HuH-7 (cell line): ENCODE measurements around the gene CCR8.
"Not testable (repeated sequence)": the region's sequence is repeated elsewhere in the genome, so short reads cannot be mapped to it uniquely, and the experiment has no call there.

Experiments
- DNase-seq: peaks from one replicate; pipeline ENCODE4 v3.0.0; 2011; ENCODE audit warnings: low spot score

Gene CCR8

GRCh38 chr3:39315420-39315819 lies 14.1 kb upstream of the CCR8 start:
- DNase-seq = no peak

DNA sequence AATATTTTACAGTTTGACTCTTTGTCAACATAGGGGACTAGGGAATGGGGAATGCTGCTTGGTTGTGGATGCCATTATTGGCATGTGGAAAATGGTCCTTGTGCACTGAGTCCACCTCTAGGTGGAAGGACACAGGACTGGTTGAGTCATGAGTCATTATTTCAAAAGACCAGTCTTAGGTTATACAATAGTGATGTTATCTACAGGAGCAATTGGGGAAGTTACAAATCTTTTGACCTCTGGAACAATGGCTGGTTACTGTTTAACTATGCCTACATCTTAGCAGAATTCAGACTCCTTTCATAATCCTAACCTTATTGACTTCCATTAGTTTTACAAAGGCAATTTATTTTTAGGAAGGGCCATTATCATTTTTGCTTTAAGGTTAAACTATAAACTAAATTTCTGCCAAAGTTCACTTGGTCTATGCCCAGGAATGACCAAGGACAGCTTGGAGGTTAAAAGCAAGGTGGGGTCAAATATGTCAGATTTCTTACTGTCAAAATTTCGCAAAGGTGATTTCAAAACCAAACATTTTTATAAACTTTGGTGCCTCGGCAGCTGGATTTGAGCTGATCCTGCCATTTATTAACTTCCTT lies 11.8 kb upstream of the CCR8 start:
- peak; percentile 21 for DNase-seq

GRCh38 chr3:39318301-39318700 lies 11.2 kb upstream of the CCR8 start:
- DNase-seq = no peak

- no peak for DNase-seq
These were observed 10.3 kb upstream of the CCR8 start for GRCh38 chr3:39319249-39319648.

GRCh38 chr3:39321574-39321983 lies 7.9 kb upstream of the CCR8 start:
- DNase-seq = not testable (repeated sequence)

DNA sequence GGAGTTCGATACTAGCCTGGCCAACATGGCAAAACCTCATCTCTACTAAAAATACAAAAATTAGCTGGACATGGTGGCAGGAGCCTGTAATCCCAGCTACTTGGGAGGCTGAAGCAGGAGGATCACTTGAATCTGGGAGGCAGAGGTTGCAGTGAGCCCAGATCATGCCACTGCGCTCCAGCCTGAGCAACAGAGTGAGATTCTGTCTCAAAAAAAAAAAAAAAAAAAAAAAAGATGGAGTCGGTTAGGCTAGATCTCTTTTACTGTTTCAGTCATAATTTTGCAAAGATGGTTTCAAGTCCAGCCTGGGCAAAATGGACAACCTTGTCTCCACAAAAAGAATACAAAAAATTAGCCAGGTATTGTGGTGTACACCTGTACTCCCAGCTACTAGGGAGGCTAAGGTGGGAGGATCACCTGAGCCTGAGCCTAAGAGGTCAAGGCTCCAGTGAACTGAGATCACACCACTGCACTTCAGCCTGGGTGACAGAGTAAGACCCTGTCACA lies 7.2 kb upstream of the CCR8 start:
- not testable (repeated sequence) for DNase-seq

- no peak for DNase-seq
These were observed 6.6 kb upstream of the CCR8 start for GRCh38 chr3:39322936-39323335.

GRCh38 chr3:39323494-39323893 lies 6.0 kb upstream of the CCR8 start:
- DNase-seq = no peak

- no peak for DNase-seq
These were observed 4.3 kb upstream of the CCR8 start for GRCh38 chr3:39325236-39325635.

DNA sequence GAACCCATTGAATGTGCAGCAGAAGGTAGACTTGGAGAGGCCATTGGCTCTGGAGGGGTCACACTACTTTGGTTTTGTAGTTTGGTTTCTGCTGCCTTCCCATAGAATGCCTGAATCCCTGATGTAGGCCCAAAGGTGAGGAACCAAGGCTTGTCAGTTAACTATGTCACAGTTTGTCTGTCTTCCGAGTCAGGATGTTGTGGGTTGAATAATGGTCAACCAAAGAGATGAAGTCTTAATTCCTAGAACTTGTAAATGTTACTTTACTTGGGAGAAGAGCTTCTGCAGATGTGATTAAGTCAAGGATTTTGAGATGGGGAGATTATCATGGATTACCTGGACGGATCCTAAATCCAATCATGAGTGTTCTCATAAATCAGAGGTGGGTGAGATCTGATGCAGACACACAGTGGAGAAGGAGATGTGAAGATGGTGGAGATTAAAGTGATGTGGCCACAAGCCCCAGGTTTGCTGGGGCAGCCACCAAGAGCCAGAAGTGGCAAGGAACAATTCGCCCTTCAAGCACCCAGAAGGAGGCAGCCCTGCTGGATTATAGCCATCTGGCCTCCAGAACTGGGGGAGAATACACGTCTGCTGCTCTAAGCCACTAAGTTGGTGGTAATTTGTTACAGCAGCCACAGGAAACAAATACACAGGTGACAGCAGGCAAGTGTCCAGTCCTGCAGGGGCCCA lies 2.3 kb upstream of the CCR8 start:
- DNase-seq = no peak

DNA sequence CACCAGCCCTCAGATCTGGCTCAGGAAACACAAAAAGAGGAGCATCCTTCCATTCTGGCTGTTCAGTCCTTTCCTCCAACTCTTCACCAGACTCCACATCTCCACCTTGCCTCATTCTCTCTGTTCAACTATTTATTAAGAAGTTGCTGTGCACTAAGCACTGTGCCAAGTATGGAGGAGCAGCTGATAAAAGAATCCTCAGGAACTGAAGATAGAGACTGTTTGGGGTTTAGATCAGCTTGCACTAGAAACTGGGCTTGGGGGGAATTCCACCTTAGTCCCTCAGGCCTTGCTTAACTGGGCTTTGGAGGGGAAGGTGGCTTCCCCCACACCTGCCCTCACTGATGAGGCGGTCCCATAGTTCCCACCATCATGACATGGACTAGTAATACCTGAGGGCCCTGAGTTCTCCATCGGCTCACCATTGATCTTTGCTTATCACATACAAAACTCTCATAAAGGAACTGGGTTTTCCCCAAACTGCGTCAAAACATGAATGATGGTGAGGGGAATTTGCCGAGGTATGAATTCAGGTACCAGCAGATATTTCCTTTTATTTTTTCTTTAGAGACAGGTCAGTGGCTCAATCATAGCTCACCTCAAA lies 1.7 kb upstream of the CCR8 start:
- DNase-seq = no peak

DNA sequence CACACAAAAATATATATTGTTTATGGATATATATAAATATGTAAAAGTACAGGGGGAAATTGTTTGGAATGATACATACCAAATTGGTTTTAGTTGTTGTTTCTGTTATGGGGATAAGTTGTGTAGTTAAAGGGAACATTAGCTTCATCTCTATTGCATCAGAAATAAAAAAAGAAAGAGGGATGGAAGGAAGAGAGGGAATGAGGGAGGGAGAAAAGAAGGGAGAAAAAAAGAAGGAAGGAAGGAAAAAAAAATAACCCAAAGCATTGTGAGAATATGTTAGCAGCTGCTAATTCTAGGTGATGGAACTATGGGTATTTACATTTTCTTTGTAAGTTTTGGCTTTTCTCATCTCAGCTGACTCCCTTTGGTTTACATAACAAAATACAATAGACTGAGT lies 1.3 kb downstream of the CCR8 start:
- DNase-seq = no peak

GRCh38 chr3:39332525-39332924 lies 3.0 kb downstream of the CCR8 start:
- DNase-seq = no peak

- no peak for DNase-seq
These were observed 4.1 kb downstream of the CCR8 start for GRCh38 chr3:39333607-39334006.

DNA sequence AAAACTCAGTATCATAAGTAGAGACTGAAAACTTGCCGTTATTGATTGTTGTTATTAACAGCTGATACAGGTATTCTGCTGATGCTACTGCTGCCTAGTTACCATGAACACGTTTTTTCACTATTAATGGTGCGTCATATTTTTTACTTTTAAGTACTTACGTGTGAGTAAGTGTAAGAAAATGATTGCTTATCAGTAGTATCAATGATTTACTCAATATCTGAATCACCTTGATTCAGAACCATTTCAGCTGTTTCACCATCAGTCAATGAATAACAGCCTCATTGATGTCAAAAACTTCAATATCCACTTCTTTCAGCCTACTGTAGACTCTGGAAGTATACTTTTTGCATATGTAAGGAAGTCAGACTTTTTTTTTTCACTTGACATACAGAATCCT lies 4.7 kb downstream of the CCR8 start:
- DNase-seq = no peak

- DNase-seq = no peak
These were observed 8.7 kb downstream of the CCR8 start for GRCh38 chr3:39338201-39338600.

DNA sequence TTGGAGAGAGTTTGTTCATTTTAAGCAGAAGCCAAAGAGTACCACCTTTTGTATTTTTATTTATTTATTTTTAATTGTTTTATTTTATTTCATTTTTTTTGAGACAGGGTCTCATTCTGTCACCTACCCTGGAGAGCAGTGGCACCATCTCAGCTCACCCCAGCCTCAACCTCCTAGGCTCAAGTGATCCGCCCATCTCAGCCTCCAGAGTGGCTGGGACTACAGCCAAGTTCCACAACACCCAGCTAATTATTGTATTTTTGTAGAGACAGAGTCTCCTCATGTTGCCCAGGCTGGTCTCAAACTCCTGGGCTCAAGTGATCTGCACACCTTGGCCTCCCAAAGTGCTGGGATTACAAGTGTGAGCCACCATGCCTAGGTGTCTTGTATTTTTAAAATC lies 9.6 kb downstream of the CCR8 start:
- no peak for DNase-seq

- no peak for DNase-seq
These were observed 13.7 kb downstream of the CCR8 start for GRCh38 chr3:39343076-39343717.

- DNase-seq = no peak
These were observed 14.3 kb downstream of the CCR8 start for GRCh38 chr3:39343760-39344159.

- DNase-seq = no peak
These were observed 15.3 kb downstream of the CCR8 start for GRCh38 chr3:39344746-39345344.

- no peak for DNase-seq
These were observed 17.5 kb downstream of the CCR8 start for GRCh38 chr3:39346785-39347585.

- no peak for DNase-seq
These were observed 18.0 kb downstream of the CCR8 start for GRCh38 chr3:39347586-39347876.
